Stimulated activated CD4-positive, alpha-beta T cell treated with anti-CD3 and anti-CD28 coated beads, Interleukin-15, amount 100 ng/mL, for 48 hours (primary cell): ENCODE data around the gene IGF1.
"Not testable (repeated sequence)": the region's sequence is repeated elsewhere in the genome, so short reads cannot be mapped to it uniquely, and the experiment has no call there.

Experiments used
- DNase-seq, 2 donors: peaks; one replicate each; pipeline ENCODE4 v3.0.0-alpha.2; 2020; ENCODE audit warnings: low read depth in 2 of 2

Gene IGF1

GRCh38 chr12:102379346-102380162 is 100.8 kb downstream of the IGF1 start:
- DNase-seq = no peak

GRCh38 chr12:102376781-102377180 is 103.6 kb downstream of the IGF1 start:
- no peak for DNase-seq

GRCh38 chr12:102376181-102376747 is 104.1 kb downstream of the IGF1 start:
- no peak for DNase-seq

GRCh38 chr12:102374190-102374589 is 106.2 kb downstream of the IGF1 start:
- DNase-seq = no peak

GRCh38 chr12:102372087-102372486 is 108.3 kb downstream of the IGF1 start:
- no peak for DNase-seq

- DNase-seq = no peak
Observed at GRCh38 chr12:102371165-102371564, 109.2 kb downstream of the IGF1 start.

- no peak for DNase-seq
Observed at GRCh38 chr12:102369876-102370275, 110.5 kb downstream of the IGF1 start.

GRCh38 chr12:102365365-102365764 is 115.0 kb downstream of the IGF1 start:
- no peak for DNase-seq

- DNase-seq = no peak
Observed at GRCh38 chr12:102364709-102365108, 115.7 kb downstream of the IGF1 start.

- DNase-seq = no peak
Observed at GRCh38 chr12:102356690-102357089, 123.7 kb downstream of the IGF1 start.

- not testable (repeated sequence) for DNase-seq
Observed at GRCh38 chr12:102354281-102354680, 126.1 kb downstream of the IGF1 start.

GRCh38 chr12:102351322-102351721 is 129.0 kb downstream of the IGF1 start:
- DNase-seq = no peak

GRCh38 chr12:102350070-102350469 is 130.3 kb downstream of the IGF1 start:
- DNase-seq = no peak

- DNase-seq = no peak
Observed at GRCh38 chr12:102349079-102349478, 131.3 kb downstream of the IGF1 start.

GRCh38 chr12:102347811-102348210 is 132.6 kb downstream of the IGF1 start:
- no peak for DNase-seq
